Measurements from ENCODE around the gene CACNA2D3.

Gene CACNA2D3

GRCh38 chr3:54681706-54682105, 559.4 kb downstream of the CACNA2D3 start:
- DNase-seq (ENCODE audit: low read depth), result no peak

GRCh38 chr3:54685213-54685612, 562.9 kb downstream of the CACNA2D3 start:
- DNase-seq (ENCODE audit: low read depth), result no peak

GRCh38 chr3:54691289-54691771, 569.0 kb downstream of the CACNA2D3 start:
- DNase-seq (ENCODE audit: low read depth), result no peak

GRCh38 chr3:54696313-54696712, 574.0 kb downstream of the CACNA2D3 start:
- no peak for DNase-seq (ENCODE audit: low read depth)

GRCh38 chr3:54698054-54698453, 575.7 kb downstream of the CACNA2D3 start:
- no peak for DNase-seq (ENCODE audit: low read depth)

- DNase-seq (ENCODE audit: low read depth), result no peak
These were observed 581.6 kb downstream of the CACNA2D3 start for GRCh38 chr3:54703923-54704322.

GRCh38 chr3:54705730-54706129, 583.4 kb downstream of the CACNA2D3 start:
- no peak for DNase-seq (ENCODE audit: low read depth)

- no peak for DNase-seq (ENCODE audit: low read depth)
These were observed 584.4 kb downstream of the CACNA2D3 start for GRCh38 chr3:54706738-54707137.

GRCh38 chr3:54709785-54710184, 587.4 kb downstream of the CACNA2D3 start:
- DNase-seq (ENCODE audit: low read depth), result no peak

- DNase-seq (ENCODE audit: low read depth), result no peak
These were observed 588.6 kb downstream of the CACNA2D3 start for GRCh38 chr3:54710954-54711353.

GRCh38 chr3:54712539-54712938, 590.2 kb downstream of the CACNA2D3 start:
- DNase-seq (ENCODE audit: low read depth), result no peak

GRCh38 chr3:54713031-54713430, 590.7 kb downstream of the CACNA2D3 start:
- no peak for DNase-seq (ENCODE audit: low read depth)

- DNase-seq (ENCODE audit: low read depth), result no peak
These were observed 591.1 kb downstream of the CACNA2D3 start for GRCh38 chr3:54713455-54713854.

- no peak for DNase-seq (ENCODE audit: low read depth)
These were observed 591.7 kb downstream of the CACNA2D3 start for GRCh38 chr3:54714035-54714434.

- DNase-seq (ENCODE audit: low read depth), result no peak
These were observed 595.2 kb downstream of the CACNA2D3 start for GRCh38 chr3:54717506-54717905.

- DNase-seq (ENCODE audit: low read depth), result no peak
These were observed 597.6 kb downstream of the CACNA2D3 start for GRCh38 chr3:54719914-54720313.

- no peak for DNase-seq (ENCODE audit: low read depth)
These were observed 598.3 kb downstream of the CACNA2D3 start for GRCh38 chr3:54720604-54721003.

- no peak for DNase-seq (ENCODE audit: low read depth)
These were observed 609.5 kb downstream of the CACNA2D3 start for GRCh38 chr3:54731732-54732445.

GRCh38 chr3:54733106-54734006, 611.0 kb downstream of the CACNA2D3 start:
- no peak for DNase-seq (ENCODE audit: low read depth)

- DNase-seq (ENCODE audit: low read depth), result no peak
These were observed 614.1 kb downstream of the CACNA2D3 start for GRCh38 chr3:54736459-54736858.

GRCh38 chr3:54743755-54744154, 621.4 kb downstream of the CACNA2D3 start:
- no peak for DNase-seq (ENCODE audit: low read depth)

GRCh38 chr3:54744291-54744690, 621.9 kb downstream of the CACNA2D3 start:
- no peak for DNase-seq (ENCODE audit: low read depth)

GRCh38 chr3:54745843-54746242, 623.5 kb downstream of the CACNA2D3 start:
- no peak for DNase-seq (ENCODE audit: low read depth)

All from activated T-helper 1 cell treated with Interleukin-2 at 50 U/mL for 16 hours (primary cell).